Prostate gland (tissue), 2 donors: ENCODE measurements around the gene LIMS2. TPM values are rescaled to one million over a fixed set of nuclear protein-coding genes. Genes with fewer than 3 reads are reported as not detected.

ENCODE experiments used
- DNase-seq: peaks from one replicate; pipeline ENCODE4 v3.0.0-alpha.2; 2019; ENCODE audit warnings: low spot score
- H3K27ac ChIP-seq, 2 donors: fragments of 200-600 bp; sonication (generic); 2 replicates each; pipeline ENCODE4 v1.5.1; 2017 to 2019
- H3K27me3 ChIP-seq: fragments of 200-600 bp; sonication (generic); replicated peaks from 2 replicates; pipeline ENCODE4 v1.5.1; 2019; ENCODE audit not compliant: insufficient read depth
- H3K36me3 ChIP-seq, 2 donors: fragments of 200-600 bp; sonication (generic); 1 replicate in 1 of 2; 2 replicates in 1 of 2; pipeline versions ENCODE4 v1.5.1 to v1.8.1; 2017 to 2019
- H3K4me1 ChIP-seq: fragments of 200-600 bp; sonication (generic); replicated peaks from 2 replicates; pipeline ENCODE4 v1.5.1; 2019
- H3K4me3 ChIP-seq, 2 donors: fragments of 200-600 bp; sonication (generic); 2 replicates each; pipeline ENCODE4 v1.5.1; 2017 to 2019
- H3K9me3 ChIP-seq: fragments of 200-600 bp; sonication (generic); 2 replicates; pipeline ENCODE4 v1.5.1; 2017
- CTCF ChIP-seq, 4 experiments: fragments of 200-600 bp in 2 of 4; fragments of 450-650 bp in 2 of 4; sonication (generic) in 2 of 4; IDR thresholded peaks; 1 replicate in 3 of 4; 2 replicates in 1 of 4; pipeline ENCODE4 v1.5.1; 2016 to 2019; ENCODE audit warnings: antibody characterized with exemption in 4 of 4, mild to moderate bottlenecking in 2 of 4, moderate library complexity in 2 of 4
- POLR2A ChIP-seq: fragments of 450-650 bp; IDR thresholded peaks from one replicate; pipeline ENCODE4 v1.6.1; 2016; ENCODE audit warnings: antibody characterized with exemption, mild to moderate bottlenecking
- POLR2AphosphoS5 ChIP-seq: sonication (generic); formaldehyde crosslinking; IDR thresholded peaks from one replicate; pipeline ENCODE4 v1.6.1; 2017; ENCODE audit warnings: antibody characterized with exemption
- WGBS: methylation state at CpG from one replicate; pipeline ENCODE4 v1.1.5; 2018; 5-methylcytosine and 5-hydroxymethylcytosine counted together
- intact Hi-C: fragments of 100-400 bp; cut with DNase I; formaldehyde crosslinking; loops from one replicate; pipeline ENCODE4 v1.14.2; 2022
- total RNA-seq, 2 donors: library from RNA; depleted of rRNA; stranded (reverse); fragments of >200 nt; gene quantifications; one replicate each; pipeline ENCODE4 v1.1.0, GENCODE V29; 2016

Gene LIMS2
- total RNA-seq, 2 donors from 2014 or later: 31.9 to 63.2 TPM

GRCh38 chr2:127626917-127627739, 48.2 kb downstream of the LIMS2 start:
- intact Hi-C loops: no loop called here
- 85% methylated on average over 28 of the region's 28 CpGs for WGBS

GRCh38 chr2:127626175-127626574, 49.2 kb downstream of the LIMS2 start:
- intact Hi-C loops: no loop called here
- TF ChIP-seq CTCF (IDR thresholded peaks at IDR 0.05): no peak
- TF ChIP-seq POLR2AphosphoS5: no peak
- TF ChIP-seq POLR2A: no peak
- Histone ChIP-seq H3K36me3 (no peaks in the 10 kb centered on the region), H3K27ac (no peak overlapping the region), H3K4me3 (no peak overlapping the region), H3K4me1 (no peaks in the 10 kb centered on the region), H3K27me3 (no peaks in the 10 kb centered on the region), H3K9me3 (no peaks in the 10 kb centered on the region)
- DNase-seq: no peak
- WGBS: 62% methylated on average over 12 of the region's 12 CpGs

More at GRCh38 chr2:127626917-127627739, 48.2 kb downstream of the LIMS2 start:
- no peak for DNase-seq
- H3K36me3 ChIP-seq: no peaks in the 10 kb centered on the region
- H3K9me3 ChIP-seq: no peaks in the 10 kb centered on the region
- no peaks in the 10 kb centered on the region for H3K27me3 ChIP-seq
- H3K4me3 ChIP-seq: no peak overlapping the region
- no peak overlapping the region for H3K27ac ChIP-seq
- TF ChIP-seq POLR2A (no peak), POLR2AphosphoS5 (no peak), CTCF (IDR thresholded peaks at IDR 0.05) (no peak)
- no peaks in the 10 kb centered on the region for H3K4me1 ChIP-seq

- no peak for TF ChIP-seq CTCF (IDR thresholded peaks at IDR 0.05)
- TF ChIP-seq POLR2AphosphoS5: no peak
- no peak for TF ChIP-seq POLR2A
- DNase-seq: no peak
- intact Hi-C loops: no loop called here
- Histone ChIP-seq H3K27ac (no peak overlapping the region), H3K36me3 (no peaks in the 10 kb centered on the region), H3K27me3 (no peaks in the 10 kb centered on the region), H3K9me3 (no peaks in the 10 kb centered on the region), H3K4me1 (no peaks in the 10 kb centered on the region), H3K4me3 (no peak overlapping the region)
- WGBS: 82% methylated on average over 2 of the region's 2 CpGs
These were observed 49.8 kb downstream of the LIMS2 start for GRCh38 chr2:127625572-127625951.

GRCh38 chr2:127624756-127625571, 50.4 kb downstream of the LIMS2 start:
- intact Hi-C loops: no loop called here
- 82% methylated on average over 23 of the region's 23 CpGs for WGBS
- TF ChIP-seq POLR2A: no peak
- no peak for TF ChIP-seq POLR2AphosphoS5
- TF ChIP-seq CTCF (IDR thresholded peaks at IDR 0.05): no peak
- Histone ChIP-seq H3K9me3 (no peaks in the 10 kb centered on the region), H3K36me3 (no peaks in the 10 kb centered on the region), H3K27ac (no peak overlapping the region), H3K4me1 (no peaks in the 10 kb centered on the region), H3K27me3 (no peaks in the 10 kb centered on the region), H3K4me3 (no peak overlapping the region)
- no peak for DNase-seq
